Neural cell (in vitro differentiated cells): Measurements from ENCODE around the gene WDR13. TPM values are rescaled to one million over a fixed set of nuclear protein-coding genes. Genes with fewer than 3 reads are reported as not detected.

Experiments
- H2AFZ ChIP-seq: fragments of 200-600, 300-800 bp; sonication (generic), shearing (Covaris generic); 2 replicates; pipeline ENCODE4 v1.6.0; 2014; ENCODE audit warnings: low read depth, mild to moderate bottlenecking, antibody characterized with exemption, low read length, moderate library complexity
- H3F3A ChIP-seq: fragments of 200-600 bp; shearing (Covaris generic); 2 replicates; pipeline ENCODE4 v1.6.1; 2016; ENCODE audit warnings: mild to moderate bottlenecking, moderate library complexity, mixed read lengths, antibody characterized with exemption, low read length; ENCODE audit not compliant: insufficient read depth, poor library complexity, severe bottlenecking
- H3K27ac ChIP-seq: fragments of 200-600, 300-800 bp; sonication (generic), shearing (Covaris generic); 2 replicates; pipeline ENCODE4 v1.5.1; 2014; ENCODE audit warnings: mild to moderate bottlenecking, low read length, moderate library complexity
- H3K27me3 ChIP-seq: fragments of 300-800, 200-600 bp; sonication (generic), shearing (Covaris generic); 2 replicates; pipeline ENCODE4 v1.6.0; 2014; ENCODE audit warnings: mild to moderate bottlenecking, low read depth, low read length, moderate library complexity; ENCODE audit not compliant: insufficient read depth
- H3K36me3 ChIP-seq: fragments of 300-800, 200-600 bp; sonication (generic), shearing (Covaris generic); 2 replicates; pipeline ENCODE4 v1.5.1; 2014; ENCODE audit warnings: mild to moderate bottlenecking, antibody characterized with exemption, low read length, moderate library complexity; ENCODE audit not compliant: insufficient read depth
- H3K4me2 ChIP-seq: fragments of 300-800, 200-600 bp; sonication (generic), shearing (Covaris generic); 2 replicates; pipeline ENCODE4 v1.6.0; 2014; ENCODE audit warnings: mild to moderate bottlenecking, low read length
- H3K4me3 ChIP-seq: fragments of 300-800, 200-600 bp; sonication (generic), shearing (Covaris generic); 2 replicates; pipeline ENCODE4 v1.5.1; 2014; ENCODE audit warnings: mild to moderate bottlenecking, low read length, moderate library complexity
- H3K79me2 ChIP-seq: fragments of 200-600 bp; shearing (Covaris generic); replicated peaks from 2 replicates; pipeline ENCODE4 v1.6.0; 2014; ENCODE audit warnings: mild to moderate bottlenecking, low read length, moderate library complexity; ENCODE audit not compliant: insufficient read depth
- H3K9ac ChIP-seq: fragments of 300-800, 200-600 bp; sonication (generic), shearing (Covaris generic); 2 replicates; pipeline ENCODE4 v1.6.1; 2016; ENCODE audit warnings: mild to moderate bottlenecking, low read length, mixed read lengths
- H3K9me2 ChIP-seq: fragments of 200-600 bp; shearing (Covaris generic); 2 replicates; pipeline ENCODE4 v1.6.1; 2016; ENCODE audit warnings: mild to moderate bottlenecking, low read length, mixed read lengths; ENCODE audit not compliant: insufficient read depth
- H3K9me3 ChIP-seq: fragments of 200-600, 300-800 bp; sonication (generic), shearing (Covaris generic); 2 replicates; pipeline ENCODE4 v1.6.1; 2016; ENCODE audit warnings: mild to moderate bottlenecking, mixed run types, low read length, moderate library complexity, mixed read lengths
- H4K20me1 ChIP-seq: fragments of 200-600 bp; shearing (Covaris generic); 2 replicates; pipeline ENCODE4 v1.6.1; 2016; ENCODE audit warnings: mild to moderate bottlenecking, mixed run types; ENCODE audit not compliant: insufficient read depth
- EP300 ChIP-seq: fragments of 450-650 bp; conservative IDR thresholded peaks from 2 replicates; pipeline ENCODE4 v1.6.1; 2014; ENCODE audit warnings: antibody characterized with exemption, mild to moderate bottlenecking, moderate library complexity; ENCODE audit not compliant: poor library complexity, severe bottlenecking
- EZH2 ChIP-seq: fragments of 200-600, 300-800 bp; shearing (Covaris generic), sonication (generic); IDR thresholded peaks from 2 replicates; pipeline ENCODE4 v1.6.1; 2014; ENCODE audit warnings: antibody characterized with exemption, low read length, borderline replicate concordance, mild to moderate bottlenecking; ENCODE audit not compliant: insufficient read depth, poor library complexity, severe bottlenecking
- MXI1 ChIP-seq: fragments of 450-650 bp; conservative IDR thresholded peaks from 2 replicates; pipeline ENCODE4 v1.6.1; 2014; ENCODE audit warnings: antibody characterized with exemption, mild to moderate bottlenecking; ENCODE audit not compliant: poor library complexity, severe bottlenecking
- POLR2AphosphoS5 ChIP-seq: IDR thresholded peaks from 2 replicates; pipeline ENCODE4 v1.6.1; 2012
- RAD21 ChIP-seq: fragments of 450-650 bp; conservative IDR thresholded peaks from 2 replicates; pipeline ENCODE4 v1.6.1; 2014; ENCODE audit warnings: antibody characterized with exemption, mild to moderate bottlenecking, moderate library complexity
- SMC3 ChIP-seq: fragments of 450-650 bp; conservative IDR thresholded peaks from 2 replicates; pipeline ENCODE4 v1.6.1; 2014; ENCODE audit warnings: antibody characterized with exemption, mild to moderate bottlenecking, moderate library complexity; ENCODE audit not compliant: poor library complexity
- TAF1 ChIP-seq: IDR thresholded peaks from 2 replicates; pipeline ENCODE4 v1.6.1; 2012; ENCODE audit warnings: low read depth
- polyA plus RNA-seq: library from polyadenylated mRNA; depleted of rRNA; stranded (reverse); fragments of >200 nt; gene quantifications from 2 replicates; pipeline ENCODE4 v1.2.3, GENCODE V29; 2014
- TF ChIP-seq, protein P1 (sequence below): IDR thresholded peaks from 2 replicates; pipeline ENCODE4 v1.6.1; 2012; ENCODE audit warnings: borderline replicate concordance
- TF ChIP-seq, protein P2 (sequence below): fragments of 450-650 bp; IDR thresholded peaks from 2 replicates; pipeline ENCODE4 v1.5.1; 2014; ENCODE audit warnings: antibody characterized with exemption, mild to moderate bottlenecking, moderate library complexity; ENCODE audit not compliant: poor library complexity, severe bottlenecking

WDR13 gene
- polyA plus RNA-seq, 1 donor from 2014 or later: 210 TPM

DNA sequence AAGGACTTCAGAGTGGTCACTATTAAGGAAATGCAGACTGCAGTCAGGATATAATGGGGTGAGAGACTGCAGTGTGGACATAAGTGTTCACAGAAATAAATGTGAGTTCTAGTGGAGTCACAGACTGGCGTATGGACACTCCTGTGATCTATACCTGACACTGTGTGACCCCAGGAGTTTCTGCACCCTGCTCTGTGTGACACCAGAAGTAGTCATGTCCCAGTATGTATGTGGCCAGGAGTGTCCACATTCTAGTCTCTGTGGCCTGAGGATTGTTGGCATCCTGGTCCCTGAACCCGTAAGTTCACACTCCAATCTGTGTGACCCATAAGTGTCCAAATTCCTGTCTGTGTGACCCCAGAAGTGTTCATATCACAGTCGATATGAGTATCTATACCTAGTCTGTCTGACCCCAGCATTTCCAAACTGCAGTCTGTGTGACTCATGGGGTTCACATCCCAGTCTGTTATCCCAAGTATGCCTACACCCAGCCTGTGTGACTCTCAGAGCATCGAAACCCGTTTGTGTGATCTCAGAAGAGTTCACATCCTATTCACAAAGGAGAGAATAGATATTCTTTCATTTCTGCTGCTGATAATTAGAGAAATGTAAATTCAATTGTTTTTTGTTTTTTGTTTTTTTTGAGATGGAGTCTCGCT, 16.3 kb downstream of the WDR13 start:
- TF ChIP-seq RAD21: no peak
- TF ChIP-seq, protein P1, sequence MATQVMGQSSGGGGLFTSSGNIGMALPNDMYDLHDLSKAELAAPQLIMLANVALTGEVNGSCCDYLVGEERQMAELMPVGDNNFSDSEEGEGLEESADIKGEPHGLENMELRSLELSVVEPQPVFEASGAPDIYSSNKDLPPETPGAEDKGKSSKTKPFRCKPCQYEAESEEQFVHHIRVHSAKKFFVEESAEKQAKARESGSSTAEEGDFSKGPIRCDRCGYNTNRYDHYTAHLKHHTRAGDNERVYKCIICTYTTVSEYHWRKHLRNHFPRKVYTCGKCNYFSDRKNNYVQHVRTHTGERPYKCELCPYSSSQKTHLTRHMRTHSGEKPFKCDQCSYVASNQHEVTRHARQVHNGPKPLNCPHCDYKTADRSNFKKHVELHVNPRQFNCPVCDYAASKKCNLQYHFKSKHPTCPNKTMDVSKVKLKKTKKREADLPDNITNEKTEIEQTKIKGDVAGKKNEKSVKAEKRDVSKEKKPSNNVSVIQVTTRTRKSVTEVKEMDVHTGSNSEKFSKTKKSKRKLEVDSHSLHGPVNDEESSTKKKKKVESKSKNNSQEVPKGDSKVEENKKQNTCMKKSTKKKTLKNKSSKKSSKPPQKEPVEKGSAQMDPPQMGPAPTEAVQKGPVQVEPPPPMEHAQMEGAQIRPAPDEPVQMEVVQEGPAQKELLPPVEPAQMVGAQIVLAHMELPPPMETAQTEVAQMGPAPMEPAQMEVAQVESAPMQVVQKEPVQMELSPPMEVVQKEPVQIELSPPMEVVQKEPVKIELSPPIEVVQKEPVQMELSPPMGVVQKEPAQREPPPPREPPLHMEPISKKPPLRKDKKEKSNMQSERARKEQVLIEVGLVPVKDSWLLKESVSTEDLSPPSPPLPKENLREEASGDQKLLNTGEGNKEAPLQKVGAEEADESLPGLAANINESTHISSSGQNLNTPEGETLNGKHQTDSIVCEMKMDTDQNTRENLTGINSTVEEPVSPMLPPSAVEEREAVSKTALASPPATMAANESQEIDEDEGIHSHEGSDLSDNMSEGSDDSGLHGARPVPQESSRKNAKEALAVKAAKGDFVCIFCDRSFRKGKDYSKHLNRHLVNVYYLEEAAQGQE: no peak
- no peak for TF ChIP-seq SMC3
- TF ChIP-seq EZH2: no peak
- TF ChIP-seq POLR2AphosphoS5: no peak
- TF ChIP-seq, protein P2, sequence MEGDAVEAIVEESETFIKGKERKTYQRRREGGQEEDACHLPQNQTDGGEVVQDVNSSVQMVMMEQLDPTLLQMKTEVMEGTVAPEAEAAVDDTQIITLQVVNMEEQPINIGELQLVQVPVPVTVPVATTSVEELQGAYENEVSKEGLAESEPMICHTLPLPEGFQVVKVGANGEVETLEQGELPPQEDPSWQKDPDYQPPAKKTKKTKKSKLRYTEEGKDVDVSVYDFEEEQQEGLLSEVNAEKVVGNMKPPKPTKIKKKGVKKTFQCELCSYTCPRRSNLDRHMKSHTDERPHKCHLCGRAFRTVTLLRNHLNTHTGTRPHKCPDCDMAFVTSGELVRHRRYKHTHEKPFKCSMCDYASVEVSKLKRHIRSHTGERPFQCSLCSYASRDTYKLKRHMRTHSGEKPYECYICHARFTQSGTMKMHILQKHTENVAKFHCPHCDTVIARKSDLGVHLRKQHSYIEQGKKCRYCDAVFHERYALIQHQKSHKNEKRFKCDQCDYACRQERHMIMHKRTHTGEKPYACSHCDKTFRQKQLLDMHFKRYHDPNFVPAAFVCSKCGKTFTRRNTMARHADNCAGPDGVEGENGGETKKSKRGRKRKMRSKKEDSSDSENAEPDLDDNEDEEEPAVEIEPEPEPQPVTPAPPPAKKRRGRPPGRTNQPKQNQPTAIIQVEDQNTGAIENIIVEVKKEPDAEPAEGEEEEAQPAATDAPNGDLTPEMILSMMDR: no peak
- no peak for TF ChIP-seq EP300
- no peak overlapping the region for H3K4me3 ChIP-seq
- H3K9ac ChIP-seq: no peak overlapping the region
- H3K79me2 ChIP-seq: no peaks in the 10 kb centered on the region
- no peaks in the 10 kb centered on the region for H3F3A ChIP-seq
- no peak overlapping the region for H2AFZ ChIP-seq
- no peaks in the 10 kb centered on the region for H4K20me1 ChIP-seq
- no peak overlapping the region for H3K27ac ChIP-seq
- no peak overlapping the region for H3K4me2 ChIP-seq
- no peaks in the 10 kb centered on the region for H3K9me3 ChIP-seq
- H3K36me3 ChIP-seq: no peaks in the 10 kb centered on the region
- H3K27me3 ChIP-seq: no peaks in the 10 kb centered on the region
- no peaks in the 10 kb centered on the region for H3K9me2 ChIP-seq

DNA sequence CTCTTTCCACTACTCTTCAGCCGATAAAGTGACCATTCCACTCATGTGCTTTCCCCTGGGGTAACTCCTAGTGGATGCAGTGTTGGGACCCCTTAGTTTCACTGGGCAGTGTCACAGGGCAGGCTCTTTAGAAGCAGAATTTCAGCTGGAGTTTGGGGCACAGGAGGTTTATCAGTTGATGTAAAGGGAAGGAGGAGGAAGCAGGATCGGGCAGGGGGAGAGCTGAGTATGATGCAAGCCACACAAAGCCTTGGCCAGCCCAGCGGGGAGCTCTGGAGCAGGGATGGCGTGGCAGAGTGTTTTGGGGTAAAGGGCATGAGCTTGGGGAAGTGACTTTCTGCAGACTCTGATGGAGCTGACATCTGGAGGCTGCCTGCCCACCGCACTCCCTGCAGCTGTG, 19.3 kb downstream of the WDR13 start:
- H3K4me2 ChIP-seq: no peak overlapping the region
- no peaks in the 10 kb centered on the region for H3K79me2 ChIP-seq
- no peaks in the 10 kb centered on the region for H3K9me3 ChIP-seq
- H2AFZ ChIP-seq: no peak overlapping the region
- no peak overlapping the region for H3K4me3 ChIP-seq
- H3K9ac ChIP-seq: no peak overlapping the region
- no peak overlapping the region for H3K27ac ChIP-seq
- H3K9me2 ChIP-seq: no peaks in the 10 kb centered on the region
- TF ChIP-seq, protein P2: no peak
- TF ChIP-seq, protein P1: no peak
- TF ChIP-seq TAF1 (no peak), RAD21 (no peak), EP300 (no peak), EZH2 (no peak), POLR2AphosphoS5 (no peak), SMC3 (no peak), MXI1 (no peak)
- H3K36me3 ChIP-seq: no peaks in the 10 kb centered on the region
- H4K20me1 ChIP-seq: no peaks in the 10 kb centered on the region
- H3F3A ChIP-seq: no peaks in the 10 kb centered on the region
- no peaks in the 10 kb centered on the region for H3K27me3 ChIP-seq
